ENCODE measurements around the gene IGFL1.

GRCh38 chr19:46189971-46190888 is 39.3 kb upstream of the IGFL1 start:
- TF ChIP-seq EP300 (IDR thresholded peaks at IDR 0.05; ENCODE audit: low read depth) (no peak), POLR2A (IDR thresholded peaks at IDR 0.05) (no peak), CTCF (IDR thresholded peaks at IDR 0.05) (no peak), POLR2AphosphoS5 (IDR thresholded peaks at IDR 0.05) (no peak)

Data from transverse colon (tissue), 4 donors.